Mesothelial cell of epicardium (in vitro differentiated cells): Measurements from ENCODE around the gene WSCD1. TPM values are rescaled to one million over a fixed set of nuclear protein-coding genes. Genes with fewer than 3 reads are reported as not detected.

Experiments
- DNase-seq, 2 experiments: peaks; one replicate each; pipeline ENCODE4 v3.0.0; 2021; ENCODE audit warnings: low spot score in 2 of 2; ENCODE audit not compliant: unreplicated experiment in 2 of 2
- H3K27ac Mint-ChIP-seq: 2 replicates; pipeline ENCODE4 v1.8.0; 2021; ENCODE audit warnings: mixed read lengths
- H3K27me3 Mint-ChIP-seq: 2 replicates; pipeline ENCODE4 v1.8.0; 2021; ENCODE audit warnings: low read depth, mixed read lengths
- H3K36me3 Mint-ChIP-seq: 2 replicates; pipeline ENCODE4 v1.8.0; 2021; ENCODE audit warnings: mixed read lengths
- H3K4me1 Mint-ChIP-seq: 2 replicates; pipeline ENCODE4 v1.8.0; 2021; ENCODE audit warnings: mixed read lengths
- H3K4me3 Mint-ChIP-seq: 2 replicates; pipeline ENCODE4 v1.8.0; 2021; ENCODE audit warnings: mild to moderate bottlenecking, moderate library complexity, mixed read lengths
- H3K9me3 Mint-ChIP-seq: 2 replicates; pipeline ENCODE4 v1.8.0; 2021; ENCODE audit warnings: mixed read lengths
- CTCF ChIP-seq: fragments of 200-600 bp; sonication (generic); IDR thresholded peaks from one replicate; pipeline ENCODE4 v1.5.0; 2021; ENCODE audit warnings: antibody characterized with exemption; ENCODE audit not compliant: unreplicated experiment
- total RNA-seq: library from RNA; stranded (reverse); gene quantifications from 3 replicates; pipeline ENCODE4 v1.2.1, GENCODE V29; 2021

WSCD1 gene
- total RNA-seq, 1 donor from 2014 or later: 1.6 TPM

- Mint-ChIP-seq H3K4me3 (no peak overlapping the region), H3K36me3 (no peaks in the 10 kb centered on the region), H3K27me3 (peaks cover 39% of the 10 kb centered on the region), H3K9me3 (no peaks in the 10 kb centered on the region), H3K27ac (no peak overlapping the region), H3K4me1 (no peaks in the 10 kb centered on the region)
- TF ChIP-seq CTCF: no peak
- no peak for DNase-seq
Observed at GRCh38 chr17:6094453-6094852, 24.3 kb downstream of the WSCD1 start.

GRCh38 chr17:6094926-6095325 lies 24.7 kb downstream of the WSCD1 start:
- no peak for TF ChIP-seq CTCF
- Mint-ChIP-seq H3K36me3 (no peaks in the 10 kb centered on the region), H3K27ac (no peak overlapping the region), H3K4me3 (no peak overlapping the region), H3K27me3 (peaks cover 43% of the 10 kb centered on the region), H3K9me3 (no peaks in the 10 kb centered on the region), H3K4me1 (no peaks in the 10 kb centered on the region)
- DNase-seq: no peak

GRCh38 chr17:6095501-6095900 lies 25.3 kb downstream of the WSCD1 start:
- no peak for TF ChIP-seq CTCF
- Mint-ChIP-seq H3K27me3 (peaks cover 48% of the 10 kb centered on the region), H3K4me1 (no peaks in the 10 kb centered on the region), H3K4me3 (no peak overlapping the region), H3K27ac (no peak overlapping the region), H3K36me3 (no peaks in the 10 kb centered on the region), H3K9me3 (no peaks in the 10 kb centered on the region)
- DNase-seq: no peak

- DNase-seq: no peak
- no peak overlapping the region for H3K27ac Mint-ChIP-seq
Observed at GRCh38 chr17:6096201-6097004, 26.2 kb downstream of the WSCD1 start.

GRCh38 chr17:6097005-6097279 lies 26.8 kb downstream of the WSCD1 start:
- no peak overlapping the region for H3K27ac Mint-ChIP-seq

More at GRCh38 chr17:6096201-6097004, 26.2 kb downstream of the WSCD1 start:
- Mint-ChIP-seq H3K4me1 (no peaks in the 10 kb centered on the region), H3K27me3 (peaks cover 57% of the 10 kb centered on the region), H3K9me3 (no peaks in the 10 kb centered on the region), H3K4me3 (no peak overlapping the region), H3K36me3 (no peaks in the 10 kb centered on the region)
- TF ChIP-seq CTCF: no peak

More at GRCh38 chr17:6097005-6097279, 26.8 kb downstream of the WSCD1 start:
- no peaks in the 10 kb centered on the region for H3K4me1 Mint-ChIP-seq
- peaks cover 62% of the 10 kb centered on the region for H3K27me3 Mint-ChIP-seq
- no peak for TF ChIP-seq CTCF
- DNase-seq: no peak
- no peaks in the 10 kb centered on the region for H3K9me3 Mint-ChIP-seq
- H3K4me3 Mint-ChIP-seq: no peak overlapping the region
- H3K36me3 Mint-ChIP-seq: no peaks in the 10 kb centered on the region
